Astrocyte of the spinal cord (primary cell): ENCODE results near the gene NHLRC4.

Experiments
- DNase-seq: peaks from one replicate; pipeline ENCODE4 v3.0.0; 2011; ENCODE audit warnings: low read depth, low spot score
- H3K4me3 ChIP-seq: 2 replicates; pipeline ENCODE4 v1.5.1; 2011; ENCODE audit warnings: low read depth, mild to moderate bottlenecking, low read length, moderate library complexity
- CTCF ChIP-seq: IDR thresholded peaks from 2 replicates; pipeline ENCODE4 v1.5.1; 2012; ENCODE audit warnings: low read depth, mild to moderate bottlenecking, low read length, inconsistent platforms
- in situ Hi-C: cut with HindIII; loops from 2 replicates; pipeline ENCODE4 v1.10.0; 2017; ENCODE audit warnings: low sequenced_read_pairs

The NHLRC4 gene

GRCh38 chr16:568401-569258 is 1.8 kb downstream of the NHLRC4 start:
- no peak for TF ChIP-seq CTCF
- H3K4me3 ChIP-seq = no peak overlapping the region
- in situ Hi-C loops = no loop called here
- DNase-seq = no peak

GRCh38 chr16:569445-570254 is 2.8 kb downstream of the NHLRC4 start, which contains the start of gene PIGQ:
Gene PIGQ, plus strand, starts transcription at chr16:569968. Its CDS starts 4,107 bp downstream, at chr16:574075.
- in situ Hi-C loops = no loop called here
- no peak for TF ChIP-seq CTCF
- peak within 1 kb of the TSS; percentile 75 for H3K4me3 ChIP-seq
- peak; percentile 62 for DNase-seq

GRCh38 chr16:572865-573650 is 6.3 kb downstream of the NHLRC4 start:
- TF ChIP-seq CTCF = no peak
- in situ Hi-C loops = no loop called here
- no peak overlapping the region for H3K4me3 ChIP-seq
- DNase-seq = no peak

- in situ Hi-C loops = no loop called here
- DNase-seq = no peak
- TF ChIP-seq CTCF = no peak
- no peak overlapping the region for H3K4me3 ChIP-seq
Measured at GRCh38 chr16:574021-574760, 7.4 kb downstream of the NHLRC4 start.

- no peak overlapping the region for H3K4me3 ChIP-seq
- TF ChIP-seq CTCF = no peak
Measured at GRCh38 chr16:575354-576196, 8.8 kb downstream of the NHLRC4 start.

More at GRCh38 chr16:575354-576196, 8.8 kb downstream of the NHLRC4 start:
- in situ Hi-C loops = no loop called here
- no peak for DNase-seq
